Mesendoderm (in vitro differentiated cells): Measurements from ENCODE around the gene ZDHHC17.

Source experiments
- DNase-seq: peaks from one replicate; pipeline ENCODE4 v3.0.0; 2013
- H2AK5ac ChIP-seq: 2 replicates; pipeline ENCODE4 v1.6.1; 2013; ENCODE audit warnings: low read length, inconsistent platforms
- H2BK120ac ChIP-seq: 2 replicates; pipeline ENCODE4 v1.6.1; 2013; ENCODE audit warnings: low read depth, mild to moderate bottlenecking, low read length, moderate library complexity, mixed read lengths
- H2BK15ac ChIP-seq: replicated peaks from 2 replicates; pipeline ENCODE4 v1.6.1; 2013; ENCODE audit warnings: low read depth, mild to moderate bottlenecking, moderate library complexity
- H2BK5ac ChIP-seq: 2 replicates; pipeline ENCODE4 v1.6.1; 2013; ENCODE audit warnings: low read length, inconsistent platforms
- H3K18ac ChIP-seq: 2 replicates; pipeline ENCODE4 v1.6.1; 2013; ENCODE audit warnings: mild to moderate bottlenecking, low read length, mixed read lengths
- H3K23ac ChIP-seq: one replicate; pipeline ENCODE4 v1.6.1; 2013; ENCODE audit warnings: low read length
- H3K27ac ChIP-seq: 2 replicates; pipeline ENCODE4 v1.5.1; 2013; ENCODE audit warnings: low read depth, mild to moderate bottlenecking, inconsistent platforms, low read length, moderate library complexity
- H3K27me3 ChIP-seq: 2 replicates; pipeline ENCODE4 v1.6.1; 2013; ENCODE audit warnings: low read length, control low read depth, mild to moderate bottlenecking, inconsistent platforms; ENCODE audit not compliant: insufficient read depth, poor library complexity
- H3K36me3 ChIP-seq: 2 replicates; pipeline ENCODE4 v1.6.1; 2013; ENCODE audit warnings: low read length, inconsistent platforms; ENCODE audit not compliant: control insufficient read depth, insufficient read depth
- H3K4ac ChIP-seq: one replicate; pipeline ENCODE4 v1.6.1; 2013; ENCODE audit warnings: low read depth, mild to moderate bottlenecking, low read length, moderate library complexity
- H3K4me1 ChIP-seq: 2 replicates; pipeline ENCODE4 v1.6.1; 2013; ENCODE audit warnings: low read depth, low read length, inconsistent platforms; ENCODE audit not compliant: control insufficient read depth
- H3K4me2 ChIP-seq: 2 replicates; pipeline ENCODE4 v1.6.1; 2013; ENCODE audit warnings: low read length
- H3K4me3 ChIP-seq: 2 replicates; pipeline ENCODE4 v1.5.1; 2013; ENCODE audit warnings: mild to moderate bottlenecking, low read length
- H3K56ac ChIP-seq: one replicate; pipeline ENCODE4 v1.6.1; 2013; ENCODE audit warnings: low read length
- H3K79me1 ChIP-seq: 2 replicates; pipeline ENCODE4 v1.6.1; 2013; ENCODE audit warnings: low read length, inconsistent platforms
- H3K79me2 ChIP-seq: 2 replicates; pipeline ENCODE4 v1.6.1; 2013; ENCODE audit warnings: mild to moderate bottlenecking, low read length; ENCODE audit not compliant: control insufficient read depth, insufficient read depth
- H3K9ac ChIP-seq: 2 replicates; pipeline ENCODE4 v1.6.1; 2013; ENCODE audit warnings: low read length, inconsistent platforms
- H4K5ac ChIP-seq: one replicate; pipeline ENCODE4 v1.6.1; 2013; ENCODE audit warnings: low read length
- H4K8ac ChIP-seq: one replicate; pipeline ENCODE4 v1.6.1; 2013; ENCODE audit warnings: low read depth, mild to moderate bottlenecking, control low read depth, low read length, moderate library complexity
- WGBS: extraction: QIAGEN DNeasy Blood & Tissue Kit; methylation state at CpG from one replicate; pipeline ENCODE4 v1.1.7; 2013; ENCODE audit warnings: low lambda C conversion rate, missing lambda C conversion rate; ENCODE audit not compliant: insufficient coverage; ENCODE audit errors: extremely low coverage; 5-methylcytosine and 5-hydroxymethylcytosine counted together

The ZDHHC17 gene

DNA sequence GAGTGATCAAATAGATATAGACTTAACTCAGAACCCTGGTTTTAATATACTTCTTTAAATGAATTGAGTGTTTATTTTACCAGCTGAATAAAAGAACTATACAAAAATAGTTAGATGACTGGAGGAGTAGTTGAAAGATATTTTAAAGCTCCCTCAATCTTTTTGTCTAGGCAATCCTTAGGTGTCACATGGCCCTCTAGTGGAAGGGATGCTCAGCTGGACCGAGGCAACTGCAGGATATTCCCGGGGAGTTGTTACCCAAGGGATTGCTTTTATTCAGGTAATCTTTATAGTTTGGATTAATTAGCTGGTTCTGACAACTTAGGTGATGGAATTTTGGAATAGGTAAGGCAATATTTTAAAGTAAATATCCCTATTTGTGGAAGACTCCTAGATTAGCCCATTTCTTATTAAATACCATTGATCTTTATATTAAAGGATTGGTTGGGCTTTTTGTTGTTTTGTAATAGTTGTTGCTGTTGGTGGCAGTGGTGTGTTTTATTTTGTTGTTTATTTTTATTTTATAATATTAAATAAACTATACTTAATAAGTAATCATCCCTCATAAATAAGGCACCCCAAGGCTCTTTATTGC lies 57.1 kb downstream of the ZDHHC17 start:
- no peaks in the 10 kb centered on the region for H3K27me3 ChIP-seq
- H3K18ac ChIP-seq: no peak overlapping the region
- H2BK15ac ChIP-seq: no peak overlapping the region
- no peak overlapping the region for H3K4ac ChIP-seq
- H3K4me3 ChIP-seq: no peak overlapping the region
- no peaks in the 10 kb centered on the region for H3K36me3 ChIP-seq
- no peak overlapping the region for H4K8ac ChIP-seq
- no peak overlapping the region for H2BK5ac ChIP-seq
- WGBS: no CpG with 5 or more reads among the region's 2 CpGs
- peak; percentile 72 for DNase-seq
- H3K23ac ChIP-seq: no peak overlapping the region
- H3K79me1 ChIP-seq: no peaks in the 10 kb centered on the region
- no peak overlapping the region for H3K9ac ChIP-seq
- no peaks in the 10 kb centered on the region for H3K79me2 ChIP-seq
- H3K4me1 ChIP-seq: no peaks in the 10 kb centered on the region
- H3K27ac ChIP-seq: no peak overlapping the region
- no peak overlapping the region for H3K56ac ChIP-seq
- H3K4me2 ChIP-seq: no peak overlapping the region
- no peak overlapping the region for H2BK120ac ChIP-seq
- no peak overlapping the region for H2AK5ac ChIP-seq
- H4K5ac ChIP-seq: no peak overlapping the region

DNA sequence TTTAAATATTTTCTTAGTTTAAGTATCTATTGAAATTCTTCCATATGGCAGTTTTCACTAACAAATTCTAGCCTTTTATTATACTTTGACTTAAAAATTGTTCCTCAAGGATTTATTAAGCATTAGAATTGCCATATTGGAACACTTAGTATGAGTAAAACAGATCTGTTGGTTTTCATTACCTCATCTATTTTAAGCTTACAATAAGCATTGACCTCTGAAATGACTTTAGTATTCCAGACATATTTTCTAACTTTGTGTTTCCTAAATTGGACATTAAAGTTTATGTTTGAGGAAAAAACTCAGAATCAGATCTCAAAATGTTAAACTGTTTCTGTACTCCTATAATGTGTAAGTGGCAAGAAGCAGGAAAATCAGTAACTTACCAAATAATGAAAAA lies 66.5 kb downstream of the ZDHHC17 start:
- DNase-seq: no peak
- Histone ChIP-seq H3K4ac (no peak overlapping the region), H3K56ac (no peak overlapping the region), H2BK120ac (no peak overlapping the region), H3K4me1 (no peaks in the 10 kb centered on the region), H3K27ac (no peak overlapping the region), H3K79me2 (no peaks in the 10 kb centered on the region), H3K4me3 (no peak overlapping the region), H2AK5ac (no peak overlapping the region), H3K4me2 (no peak overlapping the region), H3K79me1 (no peaks in the 10 kb centered on the region), H2BK15ac (no peak overlapping the region), H3K23ac (no peak overlapping the region), H3K27me3 (no peaks in the 10 kb centered on the region), H3K9ac (no peak overlapping the region), H2BK5ac (no peak overlapping the region), H4K5ac (no peak overlapping the region), H3K36me3 (no peaks in the 10 kb centered on the region), H4K8ac (no peak overlapping the region), H3K18ac (no peak overlapping the region)

DNA sequence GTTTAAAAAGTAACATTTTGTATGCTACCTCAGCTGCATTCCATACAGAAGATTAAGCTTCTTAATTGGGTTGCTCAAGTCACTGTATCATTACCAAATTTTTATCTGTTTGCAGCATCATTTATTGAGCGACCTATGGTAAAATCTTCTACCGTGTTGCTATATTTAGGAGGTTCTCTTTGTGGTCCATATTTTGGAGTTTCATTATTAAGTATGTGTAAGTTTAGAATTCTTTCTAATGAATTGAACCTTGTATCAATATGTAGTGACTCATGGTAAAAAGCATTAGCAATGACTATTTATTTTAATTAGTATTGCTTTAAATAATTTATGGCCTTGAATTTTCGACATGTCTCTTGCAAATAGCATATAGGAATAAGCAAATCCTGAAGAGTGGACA lies 72.7 kb downstream of the ZDHHC17 start:
- H3K79me2 ChIP-seq: no peaks in the 10 kb centered on the region
- H3K36me3 ChIP-seq: no peaks in the 10 kb centered on the region
- no peak overlapping the region for H3K23ac ChIP-seq
- H2BK5ac ChIP-seq: no peak overlapping the region
- no peaks in the 10 kb centered on the region for H3K79me1 ChIP-seq
- no peak for DNase-seq
- H3K4ac ChIP-seq: no peak overlapping the region
- H2BK120ac ChIP-seq: no peak overlapping the region
- WGBS: no CpG with 5 or more reads among the region's 3 CpGs
- no peak overlapping the region for H3K27ac ChIP-seq
- H3K56ac ChIP-seq: no peak overlapping the region
- H4K5ac ChIP-seq: no peak overlapping the region
- H3K27me3 ChIP-seq: no peaks in the 10 kb centered on the region
- H3K9ac ChIP-seq: no peak overlapping the region
- H2BK15ac ChIP-seq: no peak overlapping the region
- no peak overlapping the region for H3K18ac ChIP-seq
- H4K8ac ChIP-seq: no peak overlapping the region
- no peak overlapping the region for H3K4me2 ChIP-seq
- no peak overlapping the region for H2AK5ac ChIP-seq
- no peaks in the 10 kb centered on the region for H3K4me1 ChIP-seq
- no peak overlapping the region for H3K4me3 ChIP-seq

DNA sequence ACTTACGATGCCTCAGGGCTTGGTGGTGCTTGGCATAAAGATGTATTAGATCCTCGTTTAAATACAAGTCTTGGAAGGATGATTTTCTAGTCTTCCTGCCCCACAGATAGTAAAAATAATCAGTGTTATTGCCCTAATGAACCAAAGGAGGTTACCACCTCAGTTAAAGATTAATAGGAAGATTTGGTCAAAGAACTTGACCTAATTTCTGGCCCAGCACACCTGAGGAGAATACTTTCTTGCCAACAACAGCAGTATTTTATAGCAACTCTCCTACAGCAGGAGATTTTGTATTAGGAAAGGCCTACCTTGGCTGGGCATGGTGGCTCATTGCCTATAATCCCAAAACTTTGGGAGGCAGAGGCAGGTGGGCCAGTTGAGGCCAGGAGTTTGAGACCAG lies 83.3 kb downstream of the ZDHHC17 start:
- WGBS: no CpG with 5 or more reads among the region's 2 CpGs

DNA sequence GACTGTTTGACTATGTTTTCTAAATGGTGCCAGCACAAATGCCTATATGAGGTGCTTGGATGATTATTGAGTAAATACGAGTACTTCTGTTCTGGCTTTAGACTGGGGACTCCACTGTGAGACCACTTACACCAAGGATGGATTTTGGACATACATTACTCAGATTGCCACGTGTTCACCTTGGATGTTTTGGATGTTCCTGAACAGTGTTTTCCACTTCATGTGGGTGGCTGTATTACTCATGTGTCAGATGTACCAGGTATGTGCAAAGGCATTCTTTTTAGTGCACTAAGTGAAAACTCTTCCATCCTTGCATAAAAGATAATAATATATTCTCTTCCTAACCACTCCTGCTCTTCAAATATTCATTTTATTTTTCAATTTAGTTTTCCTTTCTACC lies 84.2 kb downstream of the ZDHHC17 start:
- Histone ChIP-seq H2BK120ac (no peak overlapping the region), H3K79me1 (no peaks in the 10 kb centered on the region), H3K4ac (no peak overlapping the region), H3K27ac (no peak overlapping the region), H2BK5ac (no peak overlapping the region), H3K4me3 (no peak overlapping the region), H3K27me3 (no peaks in the 10 kb centered on the region), H3K18ac (no peak overlapping the region), H2BK15ac (no peak overlapping the region), H3K4me1 (no peaks in the 10 kb centered on the region), H3K4me2 (no peak overlapping the region), H4K8ac (no peak overlapping the region), H3K79me2 (no peaks in the 10 kb centered on the region), H3K9ac (no peak overlapping the region), H3K56ac (no peak overlapping the region), H3K23ac (no peak overlapping the region), H4K5ac (no peak overlapping the region), H3K36me3 (peaks cover 2% of the 10 kb centered on the region), H2AK5ac (no peak overlapping the region)
- DNase-seq: no peak
- no CpG with 5 or more reads among the region's 2 CpGs for WGBS

More for the DNA sequence above, 83.3 kb downstream of the ZDHHC17 start:
- Histone ChIP-seq H3K79me1 (no peaks in the 10 kb centered on the region), H3K27me3 (no peaks in the 10 kb centered on the region), H3K27ac (no peak overlapping the region), H2BK120ac (no peak overlapping the region), H3K23ac (no peak overlapping the region), H3K18ac (no peak overlapping the region), H2BK5ac (no peak overlapping the region), H4K8ac (no peak overlapping the region), H3K56ac (no peak overlapping the region), H2AK5ac (no peak overlapping the region), H3K36me3 (peaks cover 2% of the 10 kb centered on the region), H2BK15ac (no peak overlapping the region), H3K79me2 (no peaks in the 10 kb centered on the region), H3K4me2 (no peak overlapping the region), H3K4me3 (no peak overlapping the region), H3K9ac (no peak overlapping the region), H4K5ac (no peak overlapping the region), H3K4ac (no peak overlapping the region), H3K4me1 (no peaks in the 10 kb centered on the region)
- DNase-seq: no peak

DNA sequence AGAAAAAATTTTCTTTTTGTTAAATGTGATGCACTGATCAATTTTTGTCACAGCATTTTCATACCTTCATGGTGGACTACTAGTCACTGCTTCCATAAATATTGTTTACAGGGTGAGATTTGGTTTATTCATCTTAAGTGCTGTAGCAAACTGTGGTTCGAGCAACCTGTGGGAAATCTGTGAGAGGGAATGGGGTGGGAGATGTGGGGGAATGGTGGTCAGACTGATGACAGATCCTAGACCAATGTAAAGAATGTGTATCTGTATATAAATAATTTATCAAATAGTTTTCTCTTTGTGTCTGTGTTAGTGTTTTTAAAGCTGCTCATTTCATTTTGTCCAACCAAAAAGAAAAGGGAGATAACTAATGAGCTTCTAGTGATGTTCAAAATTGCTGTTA lies 88.2 kb downstream of the ZDHHC17 start:
- Histone ChIP-seq H3K79me1 (no peaks in the 10 kb centered on the region), H3K56ac (no peak overlapping the region), H3K27ac (no peak overlapping the region), H3K27me3 (no peaks in the 10 kb centered on the region), H3K23ac (no peak overlapping the region), H3K79me2 (no peaks in the 10 kb centered on the region), H3K4me1 (no peaks in the 10 kb centered on the region), H2BK15ac (no peak overlapping the region), H2AK5ac (no peak overlapping the region), H3K4me3 (no peak overlapping the region), H3K9ac (no peak overlapping the region), H4K5ac (no peak overlapping the region), H3K36me3 (peaks cover 2% of the 10 kb centered on the region), H3K4ac (no peak overlapping the region), H4K8ac (no peak overlapping the region), H2BK5ac (no peak overlapping the region), H3K4me2 (no peak overlapping the region), H2BK120ac (no peak overlapping the region), H3K18ac (no peak overlapping the region)
- DNase-seq: no peak
- WGBS: no CpG with 5 or more reads among the region's 1 CpG
